Adrenal gland (tissue), 12 donors: ENCODE data around the gene CFAP97D1. TPM values are rescaled to one million over a fixed set of nuclear protein-coding genes. Genes with fewer than 3 reads are reported as not detected.

Experiments
- DNase-seq, 7 donors: peaks; one replicate each; pipeline ENCODE4 v3.0.0-alpha.2; 2019 to 2020
- H3K27ac ChIP-seq, 5 donors: fragments of 200-600 bp; sonication (generic) in 4 of 5; 1 replicate in 3 of 5; 2 replicates in 2 of 5; pipeline versions ENCODE4 v1.5.1 to v1.8.0; 2016 to 2020; ENCODE audit warnings: mild to moderate bottlenecking in 1 of 5
- H3K27me3 ChIP-seq: fragments of 200-600 bp; 2 replicates; pipeline ENCODE4 v1.8.0; 2021
- H3K36me3 ChIP-seq, 2 donors: fragments of 200-600 bp; replicated peaks in 1 of 2; 1 replicate in 1 of 2; 2 replicates in 1 of 2; pipeline versions ENCODE4 v1.5.1 to v1.8.0; 2018 to 2022
- H3K4me1 ChIP-seq, 2 donors: fragments of 200-600 bp; replicated peaks in 1 of 2; 1 replicate in 1 of 2; 2 replicates in 1 of 2; pipeline versions ENCODE4 v1.5.1 to v1.8.0; 2018 to 2021
- H3K4me3 ChIP-seq, 4 donors: fragments of 200-600 bp; sonication (generic) in 3 of 4; one replicate each; pipeline ENCODE4 v1.5.1; 2016 to 2018
- H3K9me3 ChIP-seq, 3 donors: fragments of 200-600 bp; sonication (generic) in 1 of 3; replicated peaks in 1 of 3; 1 replicate in 2 of 3; 2 replicates in 1 of 3; pipeline versions ENCODE4 v1.5.1 to v1.8.0; 2016 to 2021
- CTCF ChIP-seq, 6 experiments: fragments of 450-650 bp in 4 of 6; fragments of 200-600 bp in 2 of 6; sonication (generic) in 1 of 6; IDR thresholded peaks; 1 replicate in 5 of 6; 2 replicates in 1 of 6; pipeline versions ENCODE4 v1.5.1 to v1.8.0; 2016 to 2021; ENCODE audit warnings: antibody characterized with exemption in 6 of 6, mild to moderate bottlenecking in 2 of 6, moderate library complexity in 1 of 6
- POLR2A ChIP-seq, 2 donors: fragments of 450-650 bp; IDR thresholded peaks; one replicate each; pipeline ENCODE4 v1.6.1; 2017; ENCODE audit warnings: antibody characterized with exemption in 2 of 2, mild to moderate bottlenecking in 2 of 2, moderate library complexity in 1 of 2
- WGBS, 4 donors: extraction: QIAGEN DNeasy Blood & Tissue Kit in 2 of 4; methylation state at CpG; one replicate each; pipeline versions ENCODE4 v1.1.5 to v1.1.7; 2013 to 2017; 5-methylcytosine and 5-hydroxymethylcytosine counted together
- intact Hi-C, 2 donors: fragments of 100-400 bp; cut with DNase I; formaldehyde crosslinking; loops; one replicate each; pipeline versions ENCODE4 v1.14.1 to v1.15.0; 2022 to 2023
- polyA plus RNA-seq, 3 donors: library from polyadenylated mRNA; stranded (reverse); fragments of 200-250 nt in 2 of 3; fragments of 350-450 nt in 1 of 3; fragmentation: Illumina TruSeq in 1 of 3; extraction: RNeasy Lipid Tissue Mini Kit (QIAGEN cat#74804) in 1 of 3; gene quantifications; one replicate each; pipeline ENCODE4 v1.2.3, GENCODE V29; 2013 to 2014
- total RNA-seq, 9 donors: library from RNA; depleted of rRNA in 4 of 9; stranded (reverse); fragments of >200 nt in 4 of 9; fragments of 120-200 nt in 1 of 9; fragmentation: NEBNext Ultra II Directional in 1 of 9; extraction: Animal tissue kit (Norgen Biotek cat#: 25700) in 1 of 9; gene quantifications; one replicate each; pipeline versions ENCODE4 v1.1.0 to v1.2.4, GENCODE V29; 2013 to 2023
- donor health status: healthy with polysubstance abuse.
- donor health status: Bipolar disorder and iron deficiency.
- donor health status: DM: yes; HTN: yes; CAD: no.
- donor health status: DM: no; HTN: no; CAD: no.
- donor health status: DM: no; HTN: no; CAD: no.
- donor health status: DM: yes; HTN: yes; CAD: no.

CFAP97D1 gene
- total and polyA plus RNA-seq, 12 donors = under 0.01 to 0.28 TPM; not detected in 10

GRCh38 chr17:43800736-43801135, 20.5 kb downstream of the CFAP97D1 start:
- no peaks in the 10 kb centered on the region for H3K9me3 ChIP-seq
- TF ChIP-seq POLR2A (IDR thresholded peaks at IDR 0.05) = no peak
- TF ChIP-seq CTCF (IDR thresholded peaks at IDR 0.05) = no peak
- H3K36me3 ChIP-seq = no peaks in the 10 kb centered on the region
- H3K4me3 ChIP-seq = no peak overlapping the region
- no peaks in the 10 kb centered on the region for H3K4me1 ChIP-seq
- no peak for DNase-seq
- intact Hi-C loops = no loop called here
- WGBS, 4 donors = 86 to 94% (median 88%) methylated on average over 3 of the region's 3 CpGs
- H3K27me3 ChIP-seq = no peaks in the 10 kb centered on the region
- no peak overlapping the region for H3K27ac ChIP-seq

- no peak overlapping the region for H3K4me3 ChIP-seq
- TF ChIP-seq CTCF (IDR thresholded peaks at IDR 0.05) (no peak), POLR2A (IDR thresholded peaks at IDR 0.05) (no peak)
- no peaks in the 10 kb centered on the region for H3K9me3 ChIP-seq
- intact Hi-C loops = no loop called here
- H3K36me3 ChIP-seq = no peaks in the 10 kb centered on the region
- no peak overlapping the region for H3K27ac ChIP-seq
- H3K27me3 ChIP-seq = no peaks in the 10 kb centered on the region
- no peak for DNase-seq
- 80 to 89% (median 83%) methylated on average over 3 of the region's 3 CpGs for WGBS, 4 donors
- no peaks in the 10 kb centered on the region for H3K4me1 ChIP-seq
Measured at GRCh38 chr17:43801844-43802243, 21.6 kb downstream of the CFAP97D1 start.

DNA sequence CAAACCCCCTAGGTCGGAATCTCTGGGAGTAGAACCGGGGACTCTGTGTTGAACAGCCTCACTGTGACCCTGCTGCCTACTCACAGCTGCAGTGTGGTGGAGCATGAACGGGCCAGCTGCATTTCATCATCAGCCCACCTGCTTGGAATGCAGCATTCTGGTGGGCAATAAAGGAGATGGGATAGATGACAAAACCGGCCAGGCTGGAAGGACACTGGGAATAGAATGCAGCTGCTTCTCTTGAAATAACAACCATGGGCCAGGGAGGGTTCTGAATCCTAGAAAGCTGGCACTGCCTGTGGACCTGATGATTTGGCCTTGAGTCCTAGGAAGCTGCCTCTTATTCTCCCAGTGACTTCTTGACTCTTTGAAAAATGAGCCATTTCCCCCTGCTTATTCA, 23.5 kb downstream of the CFAP97D1 start:
- WGBS, 4 donors = 41 to 64% (median 62%) methylated on average over 3 to 4 of the region's 4 CpGs
- no peak for DNase-seq
- Histone ChIP-seq H3K4me1 (no peaks in the 10 kb centered on the region), H3K4me3 (no peak overlapping the region), H3K9me3 (no peaks in the 10 kb centered on the region), H3K27ac (no peak overlapping the region), H3K27me3 (no peaks in the 10 kb centered on the region), H3K36me3 (no peaks in the 10 kb centered on the region)
- intact Hi-C loops = no loop called here
- TF ChIP-seq POLR2A (IDR thresholded peaks at IDR 0.05) (no peak), CTCF (IDR thresholded peaks at IDR 0.05) (no peak)

- no peaks in the 10 kb centered on the region for H3K27me3 ChIP-seq
- no peak overlapping the region for H3K4me3 ChIP-seq
- no peaks in the 10 kb centered on the region for H3K9me3 ChIP-seq
- no peak for TF ChIP-seq CTCF (IDR thresholded peaks at IDR 0.05)
- no peak for TF ChIP-seq POLR2A (IDR thresholded peaks at IDR 0.05)
- no peak overlapping the region for H3K27ac ChIP-seq
- intact Hi-C loops = no loop called here
- H3K4me1 ChIP-seq = no peaks in the 10 kb centered on the region
- no peak for DNase-seq
- H3K36me3 ChIP-seq = no peaks in the 10 kb centered on the region
Measured at GRCh38 chr17:43805117-43805516, 24.9 kb downstream of the CFAP97D1 start.
